Measurements from ENCODE around the gene BCR.
"Not testable (repeated sequence)": the region's sequence is repeated elsewhere in the genome, so short reads cannot be mapped to it uniquely, and the experiment has no call there.

BCR gene

DNA sequence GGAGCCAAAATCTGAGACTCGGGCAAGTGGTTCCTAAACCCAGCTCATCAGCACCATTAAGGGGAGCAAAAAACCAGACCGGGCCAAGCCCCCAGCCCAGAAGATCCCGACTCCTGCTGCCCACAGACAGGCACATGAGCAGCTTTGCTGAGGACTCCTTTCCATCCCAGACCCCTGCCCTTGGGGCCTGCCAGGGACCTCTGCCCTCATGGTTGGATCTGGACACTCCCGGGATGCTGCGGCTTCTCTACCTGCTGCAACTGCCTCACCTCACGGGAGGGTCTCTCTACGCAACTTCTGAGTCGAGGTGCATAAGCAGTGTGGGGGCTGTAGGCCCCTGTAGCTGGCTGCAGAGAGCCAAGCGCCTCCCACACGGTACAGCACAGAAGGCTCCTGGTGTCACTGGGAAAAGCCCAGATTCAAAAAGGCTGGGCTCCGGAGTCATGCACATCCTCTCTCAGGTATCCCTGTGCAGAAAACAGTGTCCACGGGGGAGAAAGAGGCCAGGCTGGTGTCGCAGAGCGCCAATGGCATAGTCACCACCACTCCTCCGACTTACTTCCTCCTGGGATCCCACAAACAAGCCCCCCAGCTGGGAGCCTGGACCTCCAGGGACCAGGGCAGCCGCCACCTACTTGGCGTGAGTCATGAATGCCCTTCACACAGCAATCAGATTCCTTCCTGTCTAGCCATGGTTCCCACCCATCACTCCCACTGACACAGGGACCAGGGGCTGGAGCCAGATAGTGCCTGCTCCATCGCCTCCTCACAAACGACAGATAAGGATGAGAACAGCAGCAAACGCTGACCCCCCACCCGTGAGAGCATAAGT, 122.1 kb downstream of the BCR start:
- no peak overlapping the region for H3K4me3 ChIP-seq (ENCODE audit: low read depth, low read length)
- TF ChIP-seq MYC (IDR thresholded peaks at IDR 0.05; ENCODE audit: low read depth, low read length): no peak

DNA sequence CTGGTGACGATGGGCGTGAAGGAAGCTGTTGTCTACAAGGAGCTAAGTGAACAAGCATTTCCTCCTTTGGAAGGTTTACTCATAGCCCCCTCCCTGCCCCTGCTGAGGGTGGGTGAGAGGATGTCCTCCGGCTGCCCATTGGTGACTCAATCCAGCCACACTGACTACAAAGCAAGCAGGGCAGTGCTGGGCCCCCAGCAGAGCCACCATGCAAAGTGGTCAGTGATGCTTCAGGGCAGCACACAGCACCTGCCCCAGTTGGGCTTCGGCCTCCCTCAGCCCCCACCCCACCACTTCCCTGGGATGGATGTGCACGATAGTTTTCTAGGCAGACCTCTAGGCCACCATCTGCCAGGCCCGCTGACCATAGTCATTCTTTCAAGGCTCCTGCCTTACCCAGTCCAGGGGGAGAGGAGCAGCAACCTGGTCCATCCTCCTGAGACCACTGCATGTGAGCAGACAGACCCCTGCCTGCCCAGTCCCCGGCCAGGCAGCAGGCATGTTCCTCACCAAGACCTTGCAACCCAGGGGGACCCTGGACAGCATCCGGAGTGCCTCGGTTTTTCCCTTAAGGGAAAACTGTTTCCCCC, 125.1 kb downstream of the BCR start:
- H3K4me3 ChIP-seq (ENCODE audit: low read depth, low read length): no peak overlapping the region
- no peak for DNase-seq (ENCODE audit: low read depth)
- TF ChIP-seq, protein P1, sequence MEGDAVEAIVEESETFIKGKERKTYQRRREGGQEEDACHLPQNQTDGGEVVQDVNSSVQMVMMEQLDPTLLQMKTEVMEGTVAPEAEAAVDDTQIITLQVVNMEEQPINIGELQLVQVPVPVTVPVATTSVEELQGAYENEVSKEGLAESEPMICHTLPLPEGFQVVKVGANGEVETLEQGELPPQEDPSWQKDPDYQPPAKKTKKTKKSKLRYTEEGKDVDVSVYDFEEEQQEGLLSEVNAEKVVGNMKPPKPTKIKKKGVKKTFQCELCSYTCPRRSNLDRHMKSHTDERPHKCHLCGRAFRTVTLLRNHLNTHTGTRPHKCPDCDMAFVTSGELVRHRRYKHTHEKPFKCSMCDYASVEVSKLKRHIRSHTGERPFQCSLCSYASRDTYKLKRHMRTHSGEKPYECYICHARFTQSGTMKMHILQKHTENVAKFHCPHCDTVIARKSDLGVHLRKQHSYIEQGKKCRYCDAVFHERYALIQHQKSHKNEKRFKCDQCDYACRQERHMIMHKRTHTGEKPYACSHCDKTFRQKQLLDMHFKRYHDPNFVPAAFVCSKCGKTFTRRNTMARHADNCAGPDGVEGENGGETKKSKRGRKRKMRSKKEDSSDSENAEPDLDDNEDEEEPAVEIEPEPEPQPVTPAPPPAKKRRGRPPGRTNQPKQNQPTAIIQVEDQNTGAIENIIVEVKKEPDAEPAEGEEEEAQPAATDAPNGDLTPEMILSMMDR (IDR thresholded peaks at IDR 0.05; ENCODE audit: low read depth, low read length): no peak
- TF ChIP-seq, protein P2, sequence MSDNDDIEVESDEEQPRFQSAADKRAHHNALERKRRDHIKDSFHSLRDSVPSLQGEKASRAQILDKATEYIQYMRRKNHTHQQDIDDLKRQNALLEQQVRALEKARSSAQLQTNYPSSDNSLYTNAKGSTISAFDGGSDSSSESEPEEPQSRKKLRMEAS (IDR thresholded peaks at IDR 0.05; ENCODE audit: low read depth, low read length): no peak
- TF ChIP-seq MYC (IDR thresholded peaks at IDR 0.05; ENCODE audit: low read depth, low read length) (no peak), POLR2A (IDR thresholded peaks at IDR 0.05; ENCODE audit: extremely low read depth, insufficient read length) (no peak)

More for the DNA sequence above, 122.1 kb downstream of the BCR start:
- DNase-seq (ENCODE audit: low read depth): peak; percentile 44

DNA sequence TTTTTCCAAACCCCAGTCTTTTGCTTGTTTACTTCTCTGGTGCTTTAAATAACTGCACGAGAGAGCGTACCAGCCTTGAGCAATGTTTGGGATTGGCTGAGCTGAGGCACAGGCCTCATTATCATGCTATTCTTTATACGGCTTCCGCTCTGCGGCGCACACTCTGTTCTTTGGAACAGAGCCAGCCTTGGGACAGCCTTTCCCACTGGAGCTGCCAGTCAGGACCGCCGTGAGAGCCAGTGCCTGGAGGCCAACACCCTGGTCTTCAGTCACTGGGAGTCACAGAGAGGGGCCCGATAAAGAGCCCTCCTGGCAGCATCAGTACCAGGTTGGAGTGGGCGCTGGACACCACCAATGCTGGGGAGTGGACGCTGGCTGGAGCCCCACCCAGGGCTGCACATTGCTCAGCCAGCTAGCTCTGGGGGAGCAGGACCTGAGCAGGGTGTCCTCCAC, 125.6 kb downstream of the BCR start:
- no peak overlapping the region for H3K4me3 ChIP-seq (ENCODE audit: low read depth, low read length)
- no peak for DNase-seq (ENCODE audit: low read depth)
- TF ChIP-seq POLR2A (IDR thresholded peaks at IDR 0.05; ENCODE audit: extremely low read depth, insufficient read length): no peak
- TF ChIP-seq, protein P2 (IDR thresholded peaks at IDR 0.05; ENCODE audit: low read depth, low read length): no peak
- TF ChIP-seq MYC (IDR thresholded peaks at IDR 0.05; ENCODE audit: low read depth, low read length): no peak
- TF ChIP-seq, protein P1 (IDR thresholded peaks at IDR 0.05; ENCODE audit: low read depth, low read length): no peak

DNA sequence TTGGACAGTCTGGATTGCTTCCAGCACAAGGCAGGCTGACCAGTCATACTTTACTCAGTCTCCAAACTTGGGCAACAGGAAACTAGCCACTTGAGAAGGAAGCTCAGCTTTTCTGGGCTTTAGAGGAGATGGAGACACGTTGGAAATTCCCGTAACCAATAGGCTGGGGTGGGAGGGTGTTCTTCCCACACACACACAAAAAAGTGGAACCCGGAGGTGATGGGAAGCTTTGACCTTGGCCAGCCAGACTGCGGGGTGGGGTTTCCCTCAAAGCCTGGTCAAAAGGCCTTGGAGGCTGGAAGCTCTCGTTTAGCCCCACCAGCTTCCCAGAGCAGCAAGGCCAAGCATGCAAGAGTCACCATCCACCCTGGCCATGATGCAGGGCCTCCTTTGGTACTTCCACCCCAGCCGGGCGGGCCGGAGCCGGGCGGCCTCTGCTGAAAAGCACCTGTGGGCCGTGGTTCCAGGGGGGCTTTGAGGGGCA, 126.2 kb downstream of the BCR start:
- no peak for DNase-seq (ENCODE audit: low read depth)
- TF ChIP-seq, protein P1 (IDR thresholded peaks at IDR 0.05; ENCODE audit: low read depth, low read length): no peak
- TF ChIP-seq, protein P2 (IDR thresholded peaks at IDR 0.05; ENCODE audit: low read depth, low read length): no peak
- no peak for TF ChIP-seq MYC (IDR thresholded peaks at IDR 0.05; ENCODE audit: low read depth, low read length)
- no peak for TF ChIP-seq POLR2A (IDR thresholded peaks at IDR 0.05; ENCODE audit: extremely low read depth, insufficient read length)
- H3K4me3 ChIP-seq (ENCODE audit: low read depth, low read length): no peak overlapping the region

DNA sequence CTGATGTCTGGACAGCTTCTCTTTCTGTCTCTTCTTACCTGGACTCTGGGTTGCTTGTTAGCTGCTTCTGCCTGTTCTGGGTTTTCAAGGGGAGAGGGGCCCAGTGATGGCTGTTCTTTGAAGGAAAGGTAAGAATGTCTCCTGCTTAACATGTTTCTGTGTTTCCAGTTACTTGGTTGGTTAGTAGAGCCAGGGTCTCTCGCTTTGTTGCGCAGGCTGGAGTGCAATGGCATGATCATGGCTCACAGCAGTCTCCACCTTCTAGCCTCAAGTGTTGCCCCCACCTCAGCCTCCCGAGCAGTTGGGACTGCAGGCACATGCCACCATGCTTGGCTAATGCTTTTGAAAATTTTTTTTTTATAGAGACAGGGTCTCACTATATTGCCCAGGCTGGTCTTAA, 126.6 kb downstream of the BCR start:
- no peak for DNase-seq (ENCODE audit: low read depth)

DNA sequence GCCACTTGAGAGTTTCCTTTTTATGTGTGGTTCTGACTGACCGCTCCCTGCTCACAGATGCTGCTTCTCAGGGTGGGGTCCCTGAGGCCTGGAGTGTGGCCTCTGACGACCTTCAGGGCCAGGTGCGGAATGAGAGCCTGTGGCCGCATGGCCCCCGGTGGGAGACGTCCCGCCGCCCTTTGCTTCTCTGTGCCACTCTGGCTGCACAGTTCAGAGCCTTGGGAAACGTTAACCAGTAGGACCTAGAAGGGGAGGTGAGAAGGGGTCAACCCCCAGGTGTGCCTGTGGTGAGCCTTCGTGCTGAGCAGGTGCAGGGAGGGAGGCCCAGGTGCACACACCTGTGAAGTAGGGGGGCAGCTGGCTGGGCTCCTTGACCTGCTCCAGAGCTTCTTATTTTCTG, 127.2 kb downstream of the BCR start:
- DNase-seq (ENCODE audit: low read depth): not testable (repeated sequence)

More for the DNA sequence above, 126.6 kb downstream of the BCR start:
- H3K4me3 ChIP-seq (ENCODE audit: low read depth, low read length): no peak overlapping the region
- TF ChIP-seq, protein P1 (IDR thresholded peaks at IDR 0.05; ENCODE audit: low read depth, low read length): no peak
- TF ChIP-seq, protein P2 (IDR thresholded peaks at IDR 0.05; ENCODE audit: low read depth, low read length): no peak
- TF ChIP-seq POLR2A (IDR thresholded peaks at IDR 0.05; ENCODE audit: extremely low read depth, insufficient read length) (no peak), MYC (IDR thresholded peaks at IDR 0.05; ENCODE audit: low read depth, low read length) (no peak)

DNA sequence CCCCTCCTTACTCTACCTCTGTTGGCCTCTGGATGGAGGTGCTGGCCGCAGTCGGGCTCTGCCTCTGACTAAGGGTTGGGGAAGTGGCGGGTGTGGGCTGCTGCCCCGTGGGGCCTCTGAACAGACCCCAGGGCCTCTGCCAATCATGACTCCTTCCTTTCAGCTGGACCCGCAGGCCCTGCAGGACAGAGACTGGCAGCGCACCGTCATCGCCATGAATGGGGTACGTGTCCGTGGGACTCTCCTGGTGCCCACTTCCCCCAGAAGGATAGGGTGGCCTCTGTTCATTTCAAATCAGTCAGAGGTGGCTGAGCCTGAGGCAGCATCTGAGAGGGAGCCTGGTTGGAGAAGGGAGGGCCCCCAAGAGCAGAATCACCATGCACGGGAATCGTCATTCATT, 129.0 kb downstream of the BCR start:
- not testable (repeated sequence) for DNase-seq (ENCODE audit: low read depth)

More for the DNA sequence above, 127.2 kb downstream of the BCR start:
- H3K4me3 ChIP-seq (ENCODE audit: low read depth, low read length): not testable (repeated sequence)

DNA sequence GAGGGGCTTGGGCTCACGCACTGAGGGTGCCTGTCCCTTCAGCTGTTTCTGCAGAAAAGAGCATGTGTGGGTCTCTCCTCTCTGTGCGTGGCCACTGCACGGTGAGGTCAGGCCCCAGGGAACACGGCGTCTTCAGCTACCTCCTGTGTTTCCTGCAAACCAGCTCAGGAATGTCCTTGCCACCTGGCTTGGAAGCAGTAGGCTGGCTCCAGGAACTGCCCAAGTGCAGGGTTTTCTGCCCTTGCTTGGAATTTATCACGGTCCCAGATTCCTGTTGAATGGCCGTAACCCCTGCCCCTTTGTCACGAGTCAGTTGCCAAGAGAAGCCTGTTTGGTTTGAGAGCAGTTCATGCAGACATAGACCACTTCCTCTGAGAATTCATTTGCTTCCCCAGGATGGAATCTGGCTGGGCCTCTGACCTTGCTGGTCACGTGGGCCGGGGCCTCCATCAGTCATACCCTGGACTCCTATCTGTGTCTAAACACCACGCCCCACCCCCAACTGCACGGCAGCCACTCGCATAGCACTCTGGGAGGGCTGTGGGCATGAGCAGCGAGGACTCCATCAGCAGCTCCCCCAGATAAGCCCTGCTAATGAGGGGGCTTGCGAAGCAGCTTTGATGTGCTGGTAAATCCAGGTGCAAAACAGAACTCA, 130.3 kb downstream of the BCR start:
- DNase-seq (ENCODE audit: low read depth); H3K4me3 ChIP-seq (ENCODE audit: low read depth, low read length): not testable (repeated sequence)

More for the DNA sequence above, 129.0 kb downstream of the BCR start:
- not testable (repeated sequence) for H3K4me3 ChIP-seq (ENCODE audit: low read depth, low read length)

DNA sequence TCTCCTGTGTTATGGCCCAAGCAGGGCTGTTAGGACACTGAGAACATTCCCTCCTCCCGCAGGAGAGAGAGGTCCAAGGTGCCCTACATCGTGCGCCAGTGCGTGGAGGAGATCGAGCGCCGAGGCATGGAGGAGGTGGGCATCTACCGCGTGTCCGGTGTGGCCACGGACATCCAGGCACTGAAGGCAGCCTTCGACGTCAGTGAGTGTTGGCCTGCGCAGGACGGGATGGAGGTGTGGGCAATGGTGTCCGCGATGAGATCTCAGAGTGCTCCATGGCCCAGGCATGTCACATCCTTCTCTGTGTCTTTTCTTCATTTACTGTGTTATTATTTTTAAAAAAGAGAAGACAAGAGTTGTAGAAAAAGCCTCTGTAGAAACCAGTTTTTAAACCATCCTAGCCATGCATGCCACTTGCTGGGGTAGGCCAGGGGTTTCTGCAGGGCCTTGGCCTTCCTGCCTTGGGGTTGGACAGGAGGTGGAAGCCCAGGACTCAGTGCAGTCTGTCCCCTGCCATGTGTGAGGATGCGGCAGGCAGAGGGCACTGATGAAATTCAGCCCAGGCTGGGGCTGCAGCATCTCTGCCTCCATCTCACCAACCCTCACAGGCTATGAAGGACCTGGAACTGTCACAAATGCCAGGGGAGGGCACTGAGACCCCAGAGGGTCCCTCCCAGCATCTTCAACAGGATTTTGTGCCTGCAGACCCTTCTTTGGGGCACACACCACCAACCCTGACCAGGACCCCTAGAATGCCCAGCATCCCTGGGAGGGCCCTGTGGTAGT, 131.5 kb downstream of the BCR start:
- not testable (repeated sequence) for H3K4me3 ChIP-seq (ENCODE audit: low read depth, low read length); DNase-seq (ENCODE audit: low read depth)

Measured in NB4 (cell line).